Measurements from ENCODE around the gene UNC5A.

The UNC5A gene

DNA sequence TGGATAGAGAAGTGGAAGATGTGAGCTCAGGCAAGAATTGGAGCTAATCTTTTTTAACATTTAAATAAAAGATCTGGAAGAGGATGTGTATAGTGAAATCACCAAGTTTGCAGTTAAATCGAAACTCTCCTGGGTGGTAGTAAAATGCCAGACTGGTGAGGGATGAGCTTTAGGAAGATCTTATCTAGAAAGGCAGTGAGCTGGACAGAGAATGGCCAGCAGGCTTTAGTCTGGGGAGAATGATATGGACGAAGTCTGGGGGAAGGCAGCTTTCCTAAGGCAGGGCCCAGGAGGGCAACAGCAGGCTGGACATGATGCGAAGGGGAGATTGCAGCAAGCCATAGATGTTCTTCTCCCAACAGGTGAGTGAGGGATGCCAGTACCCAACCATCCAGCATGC lies 25.6 kb downstream of the UNC5A start:
- Histone ChIP-seq H3K36me3 (ENCODE audit: control insufficient read depth in 1 of 2, insufficient read depth in 2 of 2, low read length in 2 of 2) (no peaks in the 10 kb centered on the region), H2AFZ (ENCODE audit: insufficient read depth, low read length, poor library complexity) (no peak overlapping the region), H3K23ac (ENCODE audit: low read length) (no peak overlapping the region), H3K18ac (ENCODE audit: low read length) (no peak overlapping the region), H3K4me2 (ENCODE audit: low read length) (no peak overlapping the region), H3K27ac (ENCODE audit: low read depth, low read length) (no peak overlapping the region), H2BK5ac (ENCODE audit: low read depth, low read length, poor library complexity) (no peak overlapping the region), H3K79me2 (ENCODE audit: control insufficient read depth, insufficient read depth, low read length, poor library complexity) (no peaks in the 10 kb centered on the region), H3K4ac (ENCODE audit: low read depth, low read length) (no peak overlapping the region), H3K27me3 (ENCODE audit: insufficient read depth, low read length) (peaks cover 2% of the 10 kb centered on the region), H3K9me3 (ENCODE audit: insufficient read depth, low read depth, low read length) (no peaks in the 10 kb centered on the region), H2AK5ac (ENCODE audit: low read length) (no peak overlapping the region), H3K9ac (ENCODE audit: low read length) (no peak overlapping the region), H2BK120ac (ENCODE audit: insufficient read depth, low read length, poor library complexity) (no peak overlapping the region), H3K14ac (ENCODE audit: low read length) (no peak overlapping the region), H4K8ac (ENCODE audit: low read depth, low read length) (no peak overlapping the region), H3K4me3 (ENCODE audit: low read depth, low read length) (no peak overlapping the region), H3K79me1 (ENCODE audit: low read length) (no peaks in the 10 kb centered on the region), H2BK12ac (ENCODE audit: low read length) (no peak overlapping the region), H4K12ac (ENCODE audit: low read depth, low read length) (no peak overlapping the region), H4K91ac (ENCODE audit: low read depth, low read length) (no peak overlapping the region), H3K4me1 (ENCODE audit: control insufficient read depth in 1 of 2, insufficient read depth in 2 of 2, low read length in 2 of 2) (no peaks in the 10 kb centered on the region)
- DNase-seq = no peak
- no CpG with 5 or more reads among the region's 3 CpGs for WGBS (ENCODE audit: extremely low coverage, insufficient coverage, insufficient read length)

DNA sequence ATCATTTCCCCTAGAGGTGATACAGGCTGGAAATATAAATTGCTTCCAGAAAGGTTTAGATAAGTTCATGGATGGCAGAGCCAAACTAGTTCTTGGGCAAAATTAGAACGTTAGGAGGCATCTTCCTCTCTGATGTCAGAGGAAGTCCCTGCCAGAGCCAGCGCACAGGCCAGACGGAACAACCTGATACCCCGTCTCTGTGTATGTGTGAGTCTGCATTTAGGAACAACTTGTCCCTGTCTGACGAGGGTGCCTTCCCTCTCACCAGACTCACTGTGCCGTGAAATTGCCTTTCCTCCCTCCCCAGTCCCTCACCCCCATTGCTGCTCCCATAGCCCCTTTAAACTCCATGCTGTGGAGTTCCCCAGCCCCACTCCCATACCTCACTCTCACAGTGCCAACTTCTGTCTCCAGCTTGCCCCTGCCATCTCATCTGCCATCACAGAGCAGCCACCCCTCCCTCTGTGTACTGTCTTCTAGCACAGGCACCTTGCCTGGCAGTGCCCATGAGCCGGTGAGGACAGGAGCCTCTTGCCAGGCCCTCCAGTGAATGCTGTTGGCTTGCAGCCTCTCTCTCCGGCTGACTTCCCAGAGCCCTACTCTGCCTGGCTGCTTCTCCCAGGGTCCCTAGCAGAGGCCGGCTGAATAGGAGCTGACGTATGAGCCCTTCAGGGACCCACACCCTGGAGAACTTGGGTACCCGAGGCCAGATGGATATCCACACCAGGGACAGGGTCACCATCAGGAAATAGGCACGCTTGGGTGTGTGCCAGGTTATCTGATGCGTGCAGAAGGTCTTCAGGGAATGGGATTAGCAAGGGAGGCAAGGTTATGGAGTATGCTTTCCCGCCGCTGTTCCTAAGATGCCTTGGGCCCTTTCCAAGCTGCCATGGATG lies 26.7 kb downstream of the UNC5A start:
- no peak overlapping the region for H3K4me2 ChIP-seq (ENCODE audit: low read length)
- no peak overlapping the region for H2BK120ac ChIP-seq (ENCODE audit: insufficient read depth, low read length, poor library complexity)
- no CpG with 5 or more reads among the region's 15 CpGs for WGBS (ENCODE audit: extremely low coverage, insufficient coverage, insufficient read length)
- no peak overlapping the region for H4K12ac ChIP-seq (ENCODE audit: low read depth, low read length)
- H3K4me1 ChIP-seq (ENCODE audit: control insufficient read depth in 1 of 2, insufficient read depth in 2 of 2, low read length in 2 of 2) = no peaks in the 10 kb centered on the region
- H3K36me3 ChIP-seq (ENCODE audit: control insufficient read depth in 1 of 2, insufficient read depth in 2 of 2, low read length in 2 of 2) = no peaks in the 10 kb centered on the region
- H3K4ac ChIP-seq (ENCODE audit: low read depth, low read length) = no peak overlapping the region
- H3K14ac ChIP-seq (ENCODE audit: low read length) = no peak overlapping the region
- no peak overlapping the region for H2AFZ ChIP-seq (ENCODE audit: insufficient read depth, low read length, poor library complexity)
- H3K27me3 ChIP-seq (ENCODE audit: insufficient read depth, low read length) = peaks cover 2% of the 10 kb centered on the region
- no peaks in the 10 kb centered on the region for H3K79me2 ChIP-seq (ENCODE audit: control insufficient read depth, insufficient read depth, low read length, poor library complexity)
- no peak overlapping the region for H3K18ac ChIP-seq (ENCODE audit: low read length)
- H2BK5ac ChIP-seq (ENCODE audit: low read depth, low read length, poor library complexity) = no peak overlapping the region
- DNase-seq = no peak
- H3K27ac ChIP-seq (ENCODE audit: low read depth, low read length) = no peak overlapping the region
- no peak overlapping the region for H4K8ac ChIP-seq (ENCODE audit: low read depth, low read length)
- H3K9ac ChIP-seq (ENCODE audit: low read length) = no peak overlapping the region
- no peaks in the 10 kb centered on the region for H3K9me3 ChIP-seq (ENCODE audit: insufficient read depth, low read depth, low read length)
- H2AK5ac ChIP-seq (ENCODE audit: low read length) = no peak overlapping the region
- no peaks in the 10 kb centered on the region for H3K79me1 ChIP-seq (ENCODE audit: low read length)
- no peak overlapping the region for H3K23ac ChIP-seq (ENCODE audit: low read length)
- H4K91ac ChIP-seq (ENCODE audit: low read depth, low read length) = no peak overlapping the region
- H2BK12ac ChIP-seq (ENCODE audit: low read length) = no peak overlapping the region
- H3K4me3 ChIP-seq (ENCODE audit: low read depth, low read length) = peak overlapping the region; percentile 7

DNA sequence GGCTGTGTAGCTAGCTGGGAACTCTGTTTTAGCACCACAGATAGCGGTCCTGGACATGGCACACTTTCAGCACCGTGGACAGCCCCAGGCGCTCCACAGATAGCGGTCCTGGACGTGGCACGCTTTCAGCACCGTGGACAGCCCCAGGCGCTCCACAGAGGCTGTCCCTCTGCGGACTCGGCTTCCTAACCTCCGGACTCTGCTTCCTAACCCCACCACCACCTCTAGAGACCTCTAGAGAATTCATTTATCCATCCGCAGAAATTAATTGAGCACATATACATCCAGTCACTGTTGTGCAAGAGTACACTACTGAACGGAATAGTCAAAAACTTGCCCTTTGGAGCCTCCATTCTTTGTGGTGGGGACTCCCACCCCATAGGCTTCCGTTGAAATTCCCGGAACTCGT lies 27.4 kb downstream of the UNC5A start:
- peak; percentile 89 to 95 for DNase-seq
- Histone ChIP-seq H3K27me3 (ENCODE audit: insufficient read depth, low read length) (peaks cover 2% of the 10 kb centered on the region), H3K4me2 (ENCODE audit: low read length) (no peak overlapping the region), H3K27ac (ENCODE audit: low read depth, low read length) (no peak overlapping the region), H3K9me3 (ENCODE audit: insufficient read depth, low read depth, low read length) (no peaks in the 10 kb centered on the region), H3K23ac (ENCODE audit: low read length) (no peak overlapping the region), H3K79me2 (ENCODE audit: control insufficient read depth, insufficient read depth, low read length, poor library complexity) (no peaks in the 10 kb centered on the region), H2BK120ac (ENCODE audit: insufficient read depth, low read length, poor library complexity) (no peak overlapping the region), H3K14ac (ENCODE audit: low read length) (no peak overlapping the region), H2BK5ac (ENCODE audit: low read depth, low read length, poor library complexity) (no peak overlapping the region), H3K79me1 (ENCODE audit: low read length) (no peaks in the 10 kb centered on the region), H4K91ac (ENCODE audit: low read depth, low read length) (no peak overlapping the region), H4K8ac (ENCODE audit: low read depth, low read length) (no peak overlapping the region), H2BK12ac (ENCODE audit: low read length) (no peak overlapping the region), H3K4me1 (ENCODE audit: control insufficient read depth in 1 of 2, insufficient read depth in 2 of 2, low read length in 2 of 2) (no peaks in the 10 kb centered on the region), H3K18ac (ENCODE audit: low read length) (no peak overlapping the region), H3K9ac (ENCODE audit: low read length) (no peak overlapping the region), H3K36me3 (ENCODE audit: control insufficient read depth in 1 of 2, insufficient read depth in 2 of 2, low read length in 2 of 2) (no peaks in the 10 kb centered on the region), H4K12ac (ENCODE audit: low read depth, low read length) (no peak overlapping the region), H3K4ac (ENCODE audit: low read depth, low read length) (no peak overlapping the region), H3K4me3 (ENCODE audit: low read depth, low read length) (no peak overlapping the region), H2AK5ac (ENCODE audit: low read length) (no peak overlapping the region), H2AFZ (ENCODE audit: insufficient read depth, low read length, poor library complexity) (no peak overlapping the region)
- no CpG with 5 or more reads among the region's 16 CpGs for WGBS (ENCODE audit: extremely low coverage, insufficient coverage, insufficient read length)

DNA sequence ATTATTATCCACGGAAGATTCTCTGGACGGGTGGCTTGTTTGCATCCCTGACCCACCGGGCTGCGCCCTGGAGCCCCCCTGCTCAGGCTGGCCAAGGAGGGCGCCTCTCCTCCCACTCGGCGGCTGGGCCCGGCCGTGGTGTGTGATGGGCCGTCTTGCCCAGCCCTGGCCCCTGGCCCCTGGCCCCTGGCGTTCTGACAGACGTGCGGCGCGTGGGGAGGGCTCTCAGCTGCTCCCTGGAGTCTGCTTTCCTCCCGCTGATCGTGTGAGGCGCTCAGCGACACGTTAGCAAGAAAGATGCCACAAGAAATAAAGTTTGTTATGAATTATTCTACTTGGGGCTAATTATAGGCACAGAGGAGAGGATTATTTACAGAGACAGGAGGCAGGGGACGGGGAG lies 33.3 kb downstream of the UNC5A start:
- no peak for DNase-seq
- H2BK120ac ChIP-seq (ENCODE audit: insufficient read depth, low read length, poor library complexity) = no peak overlapping the region
- H4K8ac ChIP-seq (ENCODE audit: low read depth, low read length) = no peak overlapping the region
- H2BK12ac ChIP-seq (ENCODE audit: low read length) = no peak overlapping the region
- H3K4ac ChIP-seq (ENCODE audit: low read depth, low read length) = no peak overlapping the region
- H3K4me2 ChIP-seq (ENCODE audit: low read length) = no peak overlapping the region
- no peaks in the 10 kb centered on the region for H3K9me3 ChIP-seq (ENCODE audit: insufficient read depth, low read depth, low read length)
- no peak overlapping the region for H3K9ac ChIP-seq (ENCODE audit: low read length)
- no peak overlapping the region for H3K27ac ChIP-seq (ENCODE audit: low read depth, low read length)
- H4K91ac ChIP-seq (ENCODE audit: low read depth, low read length) = no peak overlapping the region
- no peak overlapping the region for H3K23ac ChIP-seq (ENCODE audit: low read length)
- no peaks in the 10 kb centered on the region for H3K79me2 ChIP-seq (ENCODE audit: control insufficient read depth, insufficient read depth, low read length, poor library complexity)
- no peak overlapping the region for H4K12ac ChIP-seq (ENCODE audit: low read depth, low read length)
- no peaks in the 10 kb centered on the region for H3K4me1 ChIP-seq (ENCODE audit: control insufficient read depth in 1 of 2, insufficient read depth in 2 of 2, low read length in 2 of 2)
- H3K36me3 ChIP-seq (ENCODE audit: control insufficient read depth in 1 of 2, insufficient read depth in 2 of 2, low read length in 2 of 2) = no peaks in the 10 kb centered on the region
- H2BK5ac ChIP-seq (ENCODE audit: low read depth, low read length, poor library complexity) = no peak overlapping the region
- H3K27me3 ChIP-seq (ENCODE audit: insufficient read depth, low read length) = no peaks in the 10 kb centered on the region
- no peak overlapping the region for H2AFZ ChIP-seq (ENCODE audit: insufficient read depth, low read length, poor library complexity)
- no peak overlapping the region for H2AK5ac ChIP-seq (ENCODE audit: low read length)
- H3K4me3 ChIP-seq (ENCODE audit: low read depth, low read length) = no peak overlapping the region
- H3K14ac ChIP-seq (ENCODE audit: low read length) = no peak overlapping the region
- H3K18ac ChIP-seq (ENCODE audit: low read length) = no peak overlapping the region
- WGBS (ENCODE audit: extremely low coverage, insufficient coverage, insufficient read length) = no CpG with 5 or more reads among the region's 21 CpGs
- no peaks in the 10 kb centered on the region for H3K79me1 ChIP-seq (ENCODE audit: low read length)

Measured in trophoblast cell (in vitro differentiated cells and primary cell).